ENCODE measurements around the gene AJM1. TPM values are rescaled to one million over a fixed set of nuclear protein-coding genes. Genes with fewer than 3 reads are reported as not detected.
"Not testable (repeated sequence)": the region's sequence is repeated elsewhere in the genome, so short reads cannot be mapped to it uniquely, and the experiment has no call there.

Gene AJM1
- total RNA-seq, 2 experiments from 2014 or later = 1.7 to 2.0 TPM

DNA sequence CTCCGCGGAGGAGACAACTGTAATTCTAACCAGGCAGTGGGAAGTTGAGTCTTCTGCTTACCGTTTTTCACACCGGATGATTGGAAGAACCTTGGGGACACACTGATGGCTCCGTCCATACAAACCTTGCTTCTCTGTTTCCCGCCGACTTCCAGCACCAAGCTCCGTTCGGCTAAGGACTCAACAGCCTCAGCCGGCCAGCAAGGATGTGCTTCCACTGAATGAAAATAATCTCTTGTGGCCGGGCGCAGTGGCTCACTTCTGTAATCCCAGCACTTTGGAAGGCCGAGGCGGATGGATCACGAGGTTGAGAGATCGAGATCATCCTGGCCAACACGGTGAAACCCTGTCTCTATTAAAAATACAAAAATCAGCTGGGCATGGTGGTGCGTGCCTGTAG is 25.6 kb downstream of the AJM1 start:
- Mint-ChIP-seq H3K27ac (no peak overlapping the region), H3K4me3 (peak overlapping the region; percentile 59), H3K9me3 (peaks cover 4% of the 10 kb centered on the region), H3K36me3 (ENCODE audit: low read depth) (peaks cover 6% of the 10 kb centered on the region), H3K27me3 (ENCODE audit: low read depth) (no peaks in the 10 kb centered on the region), H3K4me1 (ENCODE audit: low read depth) (peaks cover 20% of the 10 kb centered on the region)
- intact Hi-C loops (cut with micrococcal nuclease) = loop anchor here (5.0 kb wide), 1 partner anchor 76 kb away; the partner anchor contains the start of gene TMEM141
- DNase-seq = no peak
- CTCF ChIA-PET = interaction anchor here (1.1 kb wide), 1 partner anchor 13 kb away, joined by 3 read pairs; no protein-coding TSS in a partner anchor

DNA sequence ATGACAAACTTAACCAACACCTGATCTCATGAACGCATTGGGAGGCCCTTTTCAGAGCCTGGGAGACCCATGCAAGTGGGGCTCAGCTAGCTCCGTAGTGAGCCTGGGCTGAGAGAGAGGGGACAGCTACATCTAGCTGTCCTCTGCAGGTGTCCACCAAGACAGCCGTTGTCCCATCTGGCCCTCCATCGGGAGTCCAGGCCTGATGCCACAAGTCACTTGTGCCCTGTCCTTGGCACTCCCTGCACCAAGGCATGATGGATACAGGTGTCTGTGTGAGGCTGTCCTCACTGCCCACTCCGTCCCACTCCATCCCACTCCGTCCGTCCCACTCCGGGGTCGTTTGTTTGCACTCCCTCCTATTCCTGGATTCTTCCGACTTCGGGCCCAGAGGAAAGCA is 26.4 kb downstream of the AJM1 start:
- CTCF ChIA-PET = interaction anchor here (1.1 kb wide), 1 partner anchor 13 kb away, joined by 3 read pairs; no protein-coding TSS in a partner anchor
- DNase-seq = peak; percentile 3
- intact Hi-C loops (cut with micrococcal nuclease) = loop anchor here (5.0 kb wide), 1 partner anchor 76 kb away; the partner anchor contains the start of gene TMEM141
- peaks cover 7% of the 10 kb centered on the region for H3K36me3 Mint-ChIP-seq (ENCODE audit: low read depth)
- peak overlapping the region; percentile 42 for H3K4me3 Mint-ChIP-seq
- no peaks in the 10 kb centered on the region for H3K27me3 Mint-ChIP-seq (ENCODE audit: low read depth)
- peaks cover 19% of the 10 kb centered on the region for H3K4me1 Mint-ChIP-seq (ENCODE audit: low read depth)
- H3K27ac Mint-ChIP-seq = no peak overlapping the region
- peaks cover 4% of the 10 kb centered on the region for H3K9me3 Mint-ChIP-seq

DNA sequence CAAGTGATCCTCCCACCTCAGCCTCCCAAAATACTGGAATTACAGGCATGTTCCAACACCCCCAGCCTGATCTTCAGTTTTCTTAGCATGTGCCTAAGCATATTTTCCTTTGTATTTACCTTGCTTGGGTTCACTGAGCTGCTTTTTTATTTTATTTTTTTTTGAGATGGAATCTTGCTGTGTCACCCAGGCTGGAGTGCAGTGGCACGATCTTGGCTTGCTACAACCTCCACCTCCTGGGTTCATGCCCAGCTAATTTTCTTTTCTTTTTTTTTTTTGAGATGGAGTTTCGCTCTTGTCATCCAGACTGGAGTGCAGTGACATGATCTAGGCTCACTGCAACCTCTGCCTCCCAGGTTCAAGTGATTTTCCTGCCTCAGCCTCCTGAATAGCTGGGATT is 27.3 kb downstream of the AJM1 start:
- CTCF ChIA-PET = interaction anchor here (1.0 to 1.5 kb wide), 2 partner anchors 160 to 177 kb away, joined by 3 to 6 read pairs; no protein-coding TSS in a partner anchor
- H3K4me1 Mint-ChIP-seq (ENCODE audit: low read depth) = peaks cover 12% of the 10 kb centered on the region

DNA sequence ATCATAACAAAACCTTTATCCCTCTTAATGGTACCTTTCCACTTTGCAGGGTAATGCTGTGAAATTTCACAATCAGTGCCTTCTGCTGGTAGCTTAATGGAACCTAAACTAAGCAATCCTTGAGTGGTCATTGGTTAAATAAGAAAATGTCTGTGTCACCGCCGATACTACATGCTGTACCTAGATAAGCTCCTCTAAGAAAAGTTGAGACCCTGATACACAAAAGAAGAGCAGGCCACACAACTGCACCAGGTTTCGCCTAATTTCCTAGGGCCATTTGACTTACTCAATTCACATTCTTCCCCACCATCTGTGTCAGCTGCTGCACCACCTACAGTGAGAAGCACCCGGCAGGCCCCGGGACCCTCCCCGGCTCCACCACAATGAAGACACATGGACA is 32.9 kb downstream of the AJM1 start:
- H3K27me3 Mint-ChIP-seq (ENCODE audit: low read depth) = no peaks in the 10 kb centered on the region
- H3K4me1 Mint-ChIP-seq (ENCODE audit: low read depth) = peaks cover 1% of the 10 kb centered on the region
- CTCF ChIA-PET = no interaction called here
- H3K36me3 Mint-ChIP-seq (ENCODE audit: low read depth) = peaks cover 3% of the 10 kb centered on the region
- H3K27ac Mint-ChIP-seq = no peak overlapping the region
- H3K4me3 Mint-ChIP-seq = no peak overlapping the region
- DNase-seq = no peak
- intact Hi-C loops (cut with micrococcal nuclease) = no loop called here
- H3K9me3 Mint-ChIP-seq = peaks cover 4% of the 10 kb centered on the region

More for the DNA sequence above, 27.3 kb downstream of the AJM1 start:
- intact Hi-C loops (cut with micrococcal nuclease) = loop anchor here (5.0 kb wide), 1 partner anchor 77 kb away; the partner anchor contains the start of gene TMEM141
- not testable (repeated sequence) for H3K4me3 Mint-ChIP-seq; DNase-seq; H3K27ac Mint-ChIP-seq; H3K27me3 Mint-ChIP-seq (ENCODE audit: low read depth); H3K36me3 Mint-ChIP-seq (ENCODE audit: low read depth); H3K9me3 Mint-ChIP-seq

DNA sequence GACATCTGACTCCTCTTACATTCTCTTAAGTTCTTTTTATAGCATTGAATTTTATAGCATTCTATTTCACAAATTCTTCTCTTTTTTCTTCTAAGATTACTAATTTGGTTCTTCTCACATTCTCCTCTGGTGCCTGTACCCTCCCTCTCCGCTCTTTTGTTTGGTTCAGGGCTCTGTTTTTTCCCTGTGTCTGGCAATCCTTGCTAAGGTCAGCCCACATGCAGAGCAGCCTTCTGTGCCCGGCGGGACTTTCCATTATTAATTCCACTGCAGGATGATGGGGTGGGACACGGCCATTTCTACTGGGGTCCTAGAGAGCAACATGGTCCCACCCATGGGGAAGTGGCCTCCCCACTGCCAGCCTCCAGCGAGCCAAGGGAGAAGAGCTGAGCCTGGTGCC is 34.2 kb downstream of the AJM1 start:
- peaks cover 12% of the 10 kb centered on the region for H3K4me1 Mint-ChIP-seq (ENCODE audit: low read depth)
- H3K27me3 Mint-ChIP-seq (ENCODE audit: low read depth) = no peaks in the 10 kb centered on the region
- no peak overlapping the region for H3K4me3 Mint-ChIP-seq
- H3K27ac Mint-ChIP-seq = no peak overlapping the region
- peaks cover 4% of the 10 kb centered on the region for H3K9me3 Mint-ChIP-seq
- H3K36me3 Mint-ChIP-seq (ENCODE audit: low read depth) = peaks cover 3% of the 10 kb centered on the region
- CTCF ChIA-PET = no interaction called here
- DNase-seq = no peak
- intact Hi-C loops (cut with micrococcal nuclease) = no loop called here

DNA sequence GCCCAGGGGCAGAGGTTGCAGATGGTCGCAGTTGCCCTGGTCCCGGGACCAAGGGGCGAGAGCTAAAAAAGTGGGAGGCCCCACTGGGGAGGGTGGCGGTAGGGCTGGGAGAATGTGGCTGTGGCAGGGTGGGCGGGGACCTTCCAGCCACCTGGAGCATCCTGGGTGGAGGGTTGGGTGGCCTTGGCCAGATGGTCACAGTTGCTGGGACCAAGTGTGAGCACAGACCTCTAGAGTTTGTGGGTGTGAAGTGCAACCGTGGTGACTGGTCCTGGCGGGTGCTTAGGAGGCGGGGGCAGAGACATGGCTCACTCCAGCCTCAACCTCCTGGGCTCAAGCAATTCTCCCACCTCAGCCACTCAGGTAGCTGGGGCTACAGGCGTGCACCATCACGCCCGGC is 38.4 kb downstream of the AJM1 start:
- peaks cover 6% of the 10 kb centered on the region for H3K36me3 Mint-ChIP-seq (ENCODE audit: low read depth)
- no peak overlapping the region for H3K4me3 Mint-ChIP-seq
- H3K27me3 Mint-ChIP-seq (ENCODE audit: low read depth) = no peaks in the 10 kb centered on the region
- CTCF ChIA-PET = interaction anchor here (0.7 to 1.2 kb wide), 2 partner anchors 12 to 149 kb away, joined by 3 read pairs; no protein-coding TSS in a partner anchor
- intact Hi-C loops (cut with micrococcal nuclease) = loop anchor here (2.0 to 10.0 kb wide), 4 partner anchors 342 to 976 kb away; partner anchors contain the start of genes CAMSAP1, CYSRT1, RNF208 and RNF224
- peaks cover 43% of the 10 kb centered on the region for H3K4me1 Mint-ChIP-seq (ENCODE audit: low read depth)
- DNase-seq = no peak
- H3K27ac Mint-ChIP-seq = no peak overlapping the region
- no peaks in the 10 kb centered on the region for H3K9me3 Mint-ChIP-seq

DNA sequence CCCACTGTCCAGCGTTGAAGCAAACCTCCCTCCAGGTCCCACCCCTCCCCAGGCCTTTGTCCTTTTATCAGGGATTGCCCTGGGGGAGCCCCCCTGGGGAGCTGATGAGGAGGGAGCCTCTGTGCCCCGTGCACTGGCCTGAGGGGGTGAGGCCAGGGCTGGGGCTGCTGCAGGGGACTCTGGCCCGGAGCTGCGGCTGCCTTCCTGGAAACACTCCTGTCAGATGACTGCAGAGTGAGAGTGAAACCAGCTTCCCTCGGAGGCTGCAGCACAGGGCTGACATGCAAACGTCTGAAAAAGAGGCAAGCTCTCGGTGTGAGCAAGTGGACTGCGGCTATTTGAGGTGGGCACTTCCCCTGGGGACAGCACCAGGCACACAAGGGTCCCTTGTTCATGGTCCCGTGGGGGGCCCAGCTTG is 39.4 kb downstream of the AJM1 start:
- no peaks in the 10 kb centered on the region for H3K9me3 Mint-ChIP-seq
- peak; percentile 86 for DNase-seq
- H3K36me3 Mint-ChIP-seq (ENCODE audit: low read depth) = peaks cover 6% of the 10 kb centered on the region
- no peaks in the 10 kb centered on the region for H3K27me3 Mint-ChIP-seq (ENCODE audit: low read depth)
- CTCF ChIA-PET = interaction anchor here (0.7 to 1.2 kb wide), 4 partner anchors 23 to 148 kb away, joined by 3 read pairs; partner anchors contain the start of gene AJM1
- intact Hi-C loops (cut with micrococcal nuclease) = loop anchor here (1.0 to 10.0 kb wide), 10 partner anchors 15 to 977 kb away; partner anchors contain the start of genes CAMSAP1, CYSRT1, EDF1 and FBXW5
- peaks cover 43% of the 10 kb centered on the region for H3K4me1 Mint-ChIP-seq (ENCODE audit: low read depth)
- peak overlapping the region; percentile 70 for H3K4me3 Mint-ChIP-seq
- H3K27ac Mint-ChIP-seq = peak overlapping the region; percentile 97

DNA sequence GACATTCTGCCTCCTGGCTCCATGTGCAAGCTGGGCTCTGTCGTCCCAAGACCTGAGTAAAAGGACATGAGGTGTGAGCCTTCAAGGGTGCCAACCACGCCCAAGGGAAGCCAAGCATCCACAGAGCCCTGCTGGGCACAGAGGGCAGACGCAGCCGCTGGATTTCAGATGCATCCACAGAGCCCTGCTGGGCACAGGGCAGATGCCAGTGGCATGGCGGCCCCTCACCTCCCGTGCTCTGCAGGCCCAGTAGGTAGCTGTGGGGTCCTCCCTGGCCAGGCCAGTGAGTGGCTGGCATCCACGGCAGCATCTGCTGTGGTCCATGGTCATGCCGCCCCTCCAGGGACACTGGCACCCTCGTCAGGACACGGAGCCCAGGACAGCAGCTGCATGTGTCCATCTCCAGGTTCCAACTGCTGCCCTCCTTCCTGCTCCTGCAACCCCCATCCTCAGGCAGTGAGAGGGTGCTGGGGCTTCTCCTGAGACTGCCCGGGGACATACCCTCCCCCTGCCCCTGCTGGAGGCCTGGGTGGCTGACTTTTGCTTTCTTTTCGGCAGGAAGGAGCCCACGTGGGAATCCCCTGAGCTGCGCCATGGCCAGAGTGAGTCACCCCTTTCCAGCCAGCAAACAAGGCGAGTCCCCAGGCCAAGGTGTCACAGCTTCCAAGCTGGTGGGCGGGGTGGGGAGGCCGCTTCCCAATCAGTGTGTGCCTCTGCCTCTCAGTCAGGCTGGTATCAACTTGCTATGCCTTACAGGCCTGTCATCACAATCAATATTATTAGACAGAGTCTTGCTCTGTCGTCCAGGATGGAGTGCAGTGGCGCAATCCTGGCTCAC is 40.0 kb downstream of the AJM1 start:
- peak overlapping the region; percentile 97 for H3K27ac Mint-ChIP-seq
- peaks cover 11% of the 10 kb centered on the region for H3K36me3 Mint-ChIP-seq (ENCODE audit: low read depth)
- intact Hi-C loops (cut with micrococcal nuclease) = loop anchor here (1.0 to 10.0 kb wide), 9 partner anchors 16 to 978 kb away; partner anchors contain the start of genes CAMSAP1, CYSRT1, EDF1 and FBXW5
- peaks cover 48% of the 10 kb centered on the region for H3K4me1 Mint-ChIP-seq (ENCODE audit: low read depth)
- peak overlapping the region; percentile 70 for H3K4me3 Mint-ChIP-seq
- peak; percentile 98 for DNase-seq
- no peaks in the 10 kb centered on the region for H3K27me3 Mint-ChIP-seq (ENCODE audit: low read depth)
- H3K9me3 Mint-ChIP-seq = no peaks in the 10 kb centered on the region
- CTCF ChIA-PET = interaction anchor here (0.6 to 1.2 kb wide), 4 partner anchors 15 to 147 kb away, joined by 3 read pairs; partner anchors contain the start of gene AJM1

DNA sequence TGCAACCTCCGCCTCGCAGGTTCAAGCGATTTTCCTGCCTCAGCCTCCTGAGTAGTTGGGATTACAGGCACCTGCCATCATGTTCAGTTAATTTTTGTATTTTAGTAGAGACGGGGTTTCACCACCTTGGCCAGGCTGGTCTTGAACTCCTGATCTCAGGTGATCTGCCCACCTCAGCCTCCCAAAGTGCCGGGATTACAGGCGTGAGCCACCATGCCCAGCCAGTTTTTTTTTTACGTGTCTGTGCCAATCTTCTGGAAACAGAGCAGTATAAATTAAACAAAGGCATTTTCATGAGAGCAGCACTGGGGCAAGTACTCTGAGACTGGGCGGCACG is 40.6 kb downstream of the AJM1 start:
- intact Hi-C loops (cut with micrococcal nuclease) = loop anchor here (1.0 to 10.0 kb wide), 9 partner anchors 17 to 978 kb away; partner anchors contain the start of genes CAMSAP1, CYSRT1, EDF1 and FBXW5
- CTCF ChIA-PET = interaction anchor here (0.7 to 2.5 kb wide), 3 partner anchors 40 to 482 kb away, joined by 3 to 12 read pairs (median 3); partner anchors contain the start of gene AJM1
- not testable (repeated sequence) for DNase-seq

DNA sequence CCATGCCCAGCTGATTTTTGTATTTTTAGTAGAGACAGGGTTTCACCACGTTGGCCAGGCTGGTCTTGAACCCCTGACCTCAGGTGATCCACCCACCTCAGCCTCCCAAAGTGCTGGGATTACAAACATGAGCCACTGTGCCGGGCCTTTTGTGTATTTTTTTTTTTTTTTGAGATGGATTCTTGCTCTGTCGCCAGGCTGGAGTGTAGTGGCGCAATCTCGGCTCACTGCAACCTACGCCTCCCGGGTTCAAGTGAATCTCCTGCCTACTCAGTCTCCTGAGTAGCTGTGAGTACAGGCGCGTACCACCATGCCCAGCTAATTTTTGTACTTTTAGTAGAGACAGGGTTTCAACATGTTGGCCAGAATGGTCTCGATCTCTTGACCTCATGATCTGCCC is 41.4 kb downstream of the AJM1 start:
- DNase-seq; H3K9me3 Mint-ChIP-seq; H3K4me3 Mint-ChIP-seq; H3K27me3 Mint-ChIP-seq (ENCODE audit: low read depth): not testable (repeated sequence)
- intact Hi-C loops (cut with micrococcal nuclease) = loop anchor here (2.0 to 10.0 kb wide), 4 partner anchors 203 to 979 kb away; partner anchors contain the start of genes CAMSAP1, CYSRT1, MAN1B1 and RNF208
- Mint-ChIP-seq H3K4me1 (ENCODE audit: low read depth) (peaks cover 58% of the 10 kb centered on the region), H3K36me3 (ENCODE audit: low read depth) (peaks cover 11% of the 10 kb centered on the region), H3K27ac (peak overlapping the region; percentile 97)
- CTCF ChIA-PET = interaction anchor here (0.7 to 2.5 kb wide), 6 partner anchors 14 to 483 kb away, joined by 3 to 12 read pairs (median 3); partner anchors contain the start of gene AJM1

More for the DNA sequence above, 40.6 kb downstream of the AJM1 start:
- peak overlapping the region; percentile 60 for H3K4me3 Mint-ChIP-seq
- peak overlapping the region; percentile 97 for H3K27ac Mint-ChIP-seq
- H3K4me1 Mint-ChIP-seq (ENCODE audit: low read depth) = peaks cover 51% of the 10 kb centered on the region
- H3K9me3 Mint-ChIP-seq; H3K27me3 Mint-ChIP-seq (ENCODE audit: low read depth): not testable (repeated sequence)
- H3K36me3 Mint-ChIP-seq (ENCODE audit: low read depth) = peaks cover 11% of the 10 kb centered on the region

DNA sequence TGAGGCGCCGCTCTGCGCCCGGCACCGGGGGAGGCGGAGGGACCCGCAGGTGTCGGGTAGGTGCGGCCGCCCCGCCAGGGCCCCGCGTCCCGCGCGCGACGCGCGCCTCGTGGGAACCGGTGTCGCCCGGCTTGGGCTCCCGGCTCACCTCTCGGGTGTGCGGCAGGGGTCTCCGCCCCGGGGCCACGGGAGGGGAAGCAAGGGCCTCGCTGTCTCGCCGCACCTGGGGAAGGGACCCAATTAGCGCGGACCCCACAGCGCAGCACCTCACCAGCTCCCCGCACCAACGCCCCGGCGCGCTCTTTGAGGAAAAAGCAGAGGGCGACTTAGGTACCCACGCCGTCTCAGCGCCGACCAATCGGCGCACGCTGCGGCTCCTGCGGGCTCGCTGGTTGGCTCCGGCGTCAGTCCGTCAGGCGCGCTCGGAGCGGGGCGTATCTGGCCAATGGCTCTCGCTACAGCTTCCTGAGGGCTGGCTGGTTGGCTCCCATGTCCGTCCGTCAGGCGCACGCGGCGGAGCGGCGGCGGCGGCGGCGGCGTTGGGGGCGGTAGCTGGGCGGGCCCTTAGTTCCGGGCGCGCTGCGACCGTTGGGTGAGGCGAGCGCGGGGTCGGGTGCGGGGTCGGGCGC is 43.8 kb downstream of the AJM1 start, which contains the start of gene TRAF2:
Gene TRAF2, plus strand, starts transcription at position 567 of the 629 bp plus-strand sequence. CDS start 12,225 bp downstream, outside the sequence.
- Mint-ChIP-seq H3K36me3 (ENCODE audit: low read depth) (peaks cover 19% of the 10 kb centered on the region), H3K9me3 (no peaks in the 10 kb centered on the region), H3K4me3 (peak within 1 kb of the TSS; percentile 98), H3K27me3 (ENCODE audit: low read depth) (no peaks in the 10 kb centered on the region), H3K27ac (peak within 1 kb of the TSS; percentile 89), H3K4me1 (ENCODE audit: low read depth) (peaks cover 59% of the 10 kb centered on the region)
- peak; percentile 98 for DNase-seq
- intact Hi-C loops (cut with micrococcal nuclease) = loop anchor here (1.0 to 10.0 kb wide), 8 partner anchors 16 to 981 kb away; partner anchors contain the start of genes AJM1, CAMSAP1, CYSRT1 and EDF1
- CTCF ChIA-PET = no interaction called here
